ENCODE data around the gene ZNF766.
"Not testable (repeated sequence)": the region's sequence is repeated elsewhere in the genome, so short reads cannot be mapped to it uniquely, and the experiment has no call there.

The ZNF766 gene

GRCh38 chr19:52273301-52273700, 3.9 kb downstream of the ZNF766 start:
- no peak overlapping the region for H3K4me3 ChIP-seq
- no peak overlapping the region for H3K27ac ChIP-seq

- Histone ChIP-seq H3K27ac (no peak overlapping the region), H3K4me3 (no peak overlapping the region)
These were observed 4.8 kb downstream of the ZNF766 start for GRCh38 chr19:52274191-52274590.

GRCh38 chr19:52275988-52276387, 6.6 kb downstream of the ZNF766 start:
- no peak overlapping the region for H3K27ac ChIP-seq

GRCh38 chr19:52277471-52277870, 8.1 kb downstream of the ZNF766 start:
- Histone ChIP-seq H3K27ac (peak overlapping the region in 1 of 21 experiments; percentile 32), H3K4me3 (no peak overlapping the region)

More at GRCh38 chr19:52275988-52276387, 6.6 kb downstream of the ZNF766 start:
- no peak overlapping the region for H3K4me3 ChIP-seq

GRCh38 chr19:52286256-52286655, 16.9 kb downstream of the ZNF766 start:
- Histone ChIP-seq H3K27ac (no peak overlapping the region), H3K4me3 (no peak overlapping the region)

DNA sequence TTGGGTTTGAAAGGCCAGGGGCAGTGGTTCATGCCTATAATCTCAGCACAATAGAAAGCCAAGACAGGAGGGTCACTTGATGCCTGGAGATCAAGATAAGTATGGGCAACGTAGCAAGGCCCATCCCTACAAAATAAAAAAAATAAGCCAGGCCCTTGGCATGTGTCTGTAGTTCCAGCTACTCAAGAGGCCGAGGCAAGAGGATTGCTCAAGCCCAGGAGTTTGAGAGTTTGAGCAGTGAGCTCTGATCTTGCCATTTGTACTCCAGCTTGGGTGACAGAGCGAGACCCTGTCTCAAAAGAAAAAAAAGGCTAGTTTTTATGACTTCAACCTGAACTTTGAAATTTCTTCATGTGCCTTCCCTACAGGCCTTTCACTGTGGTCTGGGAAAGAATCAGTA, 22.4 kb downstream of the ZNF766 start:
- Histone ChIP-seq H3K4me3 (no peak overlapping the region), H3K27ac (no peak overlapping the region)

DNA sequence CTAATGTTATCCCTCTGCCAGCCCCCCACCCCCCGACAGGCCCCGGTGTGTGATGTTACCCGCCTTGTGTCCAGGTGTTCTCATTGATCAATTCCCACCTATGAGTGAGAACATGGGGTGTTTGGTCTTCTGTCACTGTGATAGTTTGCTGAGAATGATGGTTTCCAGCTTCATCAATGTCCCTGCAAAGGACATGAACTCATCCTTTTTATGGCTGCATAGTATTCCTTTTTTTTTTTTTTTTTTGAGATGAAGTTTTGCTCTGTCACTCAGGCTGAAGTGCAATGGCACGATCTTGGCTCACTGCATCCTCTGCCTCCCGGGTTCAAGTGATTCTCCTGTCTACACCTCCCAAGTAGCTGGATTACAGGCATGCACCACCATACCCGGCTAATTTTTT, 23.6 kb downstream of the ZNF766 start:
- not testable (repeated sequence) for H3K27ac ChIP-seq, H3K4me3 ChIP-seq

- H3K27ac ChIP-seq = peak overlapping the region in 20 of 21 experiments; percentile 6 to 94 (median 74)
- peak overlapping the region; percentile 50 to 89 (median 81) for H3K4me3 ChIP-seq
These were observed 27.0 kb downstream of the ZNF766 start for GRCh38 chr19:52296400-52296772.

DNA sequence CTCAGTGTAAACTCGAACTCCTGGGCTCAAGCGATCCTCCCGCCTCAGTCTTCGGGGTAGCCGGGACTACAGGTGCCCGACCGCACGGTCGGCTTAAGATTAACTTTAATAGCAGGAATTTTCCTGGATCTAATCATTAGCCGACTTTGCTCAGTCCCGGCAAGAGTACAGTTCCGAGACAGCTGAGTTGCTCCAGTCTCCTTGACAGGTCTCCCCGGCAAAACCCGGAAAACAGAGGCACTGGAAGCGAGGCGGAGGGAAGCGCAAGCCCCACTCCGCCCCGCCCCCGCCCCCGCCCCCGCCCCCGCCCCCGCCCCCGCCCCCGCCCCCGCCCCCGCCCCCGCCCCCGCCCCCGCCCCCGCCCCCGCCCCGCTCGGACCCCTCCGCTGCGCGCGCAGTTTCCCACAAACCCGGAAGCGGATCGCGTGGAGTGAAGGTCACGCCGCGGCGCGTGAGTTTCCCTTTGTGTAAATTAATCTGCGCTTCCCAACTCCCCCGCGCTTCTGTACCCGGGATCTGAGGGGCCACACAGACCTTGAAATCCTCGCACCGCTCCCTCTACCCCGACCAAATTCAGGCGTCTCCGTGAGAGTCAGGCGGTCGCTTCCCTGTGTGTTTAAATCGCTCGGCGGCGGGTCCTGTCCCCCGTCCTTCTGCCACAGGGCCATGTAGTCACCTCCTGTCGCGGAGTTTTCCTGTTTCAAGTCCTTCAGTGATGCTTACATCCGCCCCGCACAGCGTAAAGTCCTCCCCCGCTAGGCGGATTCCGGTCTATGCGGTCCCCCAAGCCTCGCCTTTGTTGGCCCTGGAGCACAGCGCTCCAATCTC, 27.6 kb downstream of the ZNF766 start, which contains the start of gene ZNF480:
ZNF480 (plus strand) TSS at position 397 of the 828 bp plus-strand sequence. CDS start 3,244 bp downstream, outside the sequence.
- Histone ChIP-seq H3K27ac (peak within 1 kb of the TSS; percentile 36 to 98 (median 91)), H3K4me3 (peak within 1 kb of the TSS; percentile 69 to 89 (median 81))

GRCh38 chr19:52297601-52298364, 28.4 kb downstream of the ZNF766 start:
- H3K27ac ChIP-seq = peak overlapping the region; percentile 36 to 98 (median 91)
- peak overlapping the region; percentile 69 to 89 (median 81) for H3K4me3 ChIP-seq

GRCh38 chr19:52307275-52307674, 37.9 kb downstream of the ZNF766 start:
- Histone ChIP-seq H3K27ac (no peak overlapping the region), H3K4me3 (no peak overlapping the region)

GRCh38 chr19:52322429-52322828, 53.0 kb downstream of the ZNF766 start:
- no peak overlapping the region for H3K4me3 ChIP-seq
- H3K27ac ChIP-seq = no peak overlapping the region

- Histone ChIP-seq H3K4me3 (no peak overlapping the region), H3K27ac (no peak overlapping the region)
These were observed 62.4 kb downstream of the ZNF766 start for GRCh38 chr19:52331757-52332156.

DNA sequence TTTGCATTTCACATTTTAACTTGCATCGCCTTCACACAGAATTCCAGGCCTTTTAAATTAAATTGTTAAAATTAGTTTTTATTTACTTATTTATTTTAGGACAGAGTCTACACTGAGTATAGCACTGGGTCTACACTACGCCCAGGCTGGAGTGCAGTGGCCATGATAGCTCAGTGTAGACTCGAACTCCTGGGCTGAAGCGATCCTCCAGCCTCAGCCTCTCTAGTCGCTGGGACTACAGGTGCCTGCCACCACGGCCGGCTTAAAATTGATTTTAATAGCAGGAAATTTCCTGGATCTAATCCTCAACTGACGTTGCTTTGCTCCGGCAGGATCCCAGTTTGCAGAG, 66.4 kb downstream of the ZNF766 start:
- Histone ChIP-seq H3K27ac (peak overlapping the region in 15 of 21 experiments; percentile 52 to 96 (median 84)), H3K4me3 (peak overlapping the region; percentile 58 to 74 (median 64))

GRCh38 chr19:52336117-52336790, 66.9 kb downstream of the ZNF766 start, which contains the start of gene ZNF610:
TSS of gene ZNF610 (plus strand) at chr19:52336243. CDS start at chr19:52349173, 12,930 bp downstream.
- H3K27ac ChIP-seq = peak within 1 kb of the TSS in 20 of 21 experiments; percentile 52 to 96 (median 84)
- peak within 1 kb of the TSS; percentile 58 to 74 (median 64) for H3K4me3 ChIP-seq

- peak overlapping the region; percentile 58 to 74 (median 64) for H3K4me3 ChIP-seq
- peak overlapping the region in 20 of 21 experiments; percentile 52 to 96 (median 84) for H3K27ac ChIP-seq
These were observed 67.5 kb downstream of the ZNF766 start for GRCh38 chr19:52336791-52337381.

- not testable (repeated sequence) for H3K27ac ChIP-seq, H3K4me3 ChIP-seq
These were observed 69.6 kb downstream of the ZNF766 start for GRCh38 chr19:52339022-52339421.

- Histone ChIP-seq H3K4me3 (no peak overlapping the region), H3K27ac (no peak overlapping the region)
These were observed 74.2 kb downstream of the ZNF766 start for GRCh38 chr19:52343548-52343947.

DNA sequence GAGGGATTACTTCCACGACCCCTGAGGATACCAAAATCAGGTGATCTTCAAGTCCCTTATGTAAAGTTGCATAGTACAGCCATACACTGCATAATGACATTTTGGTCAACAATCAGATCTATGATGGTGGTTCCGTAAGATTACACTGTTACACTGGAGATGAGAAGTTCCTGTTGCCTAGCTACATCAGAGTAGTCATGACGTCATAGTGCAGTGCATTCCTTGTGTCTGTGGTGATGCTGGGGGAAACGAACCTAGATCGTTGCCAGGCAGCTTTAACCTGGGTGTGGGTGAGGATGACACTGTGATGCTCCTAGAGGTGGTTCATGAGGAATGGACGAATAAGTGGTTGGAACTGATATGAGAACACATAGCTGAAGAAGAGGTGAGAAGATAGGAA, 75.8 kb downstream of the ZNF766 start:
- Histone ChIP-seq H3K4me3 (no peak overlapping the region), H3K27ac (no peak overlapping the region)

Data from skin epidermis (tissue), 12 donors.